ENCODE data around the gene CIB4.

- TF ChIP-seq EZH2phosphoT487 (IDR thresholded peaks at IDR 0.05; ENCODE audit: insufficient read depth, low read depth) (no peak), EZH2 (IDR thresholded peaks at IDR 0.05; ENCODE audit: insufficient read depth, poor library complexity, severe bottlenecking) (no peak)
Observed at GRCh38 chr2:26590508-26590907, 50.7 kb downstream of the CIB4 start.

Measured in GM23248 (cell line).